Pancreas (tissue), 10 donors: ENCODE data around the gene SMARCD3. TPM values are rescaled to one million over a fixed set of nuclear protein-coding genes. Genes with fewer than 3 reads are reported as not detected.

ENCODE experiments used
- ATAC-seq, 4 donors: fragments of 200-7000 bp; cut with Tn5 transposase; one replicate each; pipeline versions ENCODE4 v1.8.0 to v1.9.1; 2020; ENCODE audit warnings: mild to moderate bottlenecking in 4 of 4, moderate library complexity in 4 of 4
- DNase-seq, 6 donors: peaks; one replicate each; pipeline ENCODE4 v3.0.0-alpha.2; 2020
- FAIRE-seq: peaks from 2 replicates; lab custom pipeline; 2012; peaks lifted over from hg19 to GRCh38; lab: Jason Lieb, UNC
- H3K27ac ChIP-seq, 4 donors: fragments of 200-600 bp; sonication (generic); 1 replicate in 3 of 4; 2 replicates in 1 of 4; pipeline versions ENCODE4 v1.5.0 to v1.8.0; 2020
- H3K27me3 ChIP-seq, 4 donors: fragments of 200-600 bp; one replicate each; pipeline ENCODE4 v1.8.0; 2021
- H3K36me3 ChIP-seq, 3 donors: fragments of 200-600 bp; sonication (generic) in 1 of 3; one replicate each; pipeline versions ENCODE4 v1.5.0 to v1.8.0; 2020 to 2021
- H3K4me1 ChIP-seq, 3 donors: fragments of 200-600 bp; one replicate each; pipeline ENCODE4 v1.8.0; 2021
- H3K4me3 ChIP-seq, 4 donors: fragments of 200-600 bp; sonication (generic) in 2 of 4; one replicate each; pipeline versions ENCODE4 v1.5.0 to v1.8.0; 2020 to 2021
- H3K9me3 ChIP-seq, 4 donors: fragments of 200-600 bp; one replicate each; pipeline ENCODE4 v1.8.0; 2021
- CTCF ChIP-seq, 4 donors: fragments of 200-600 bp; sonication (generic) in 3 of 4; IDR thresholded peaks; one replicate each; pipeline versions ENCODE4 v1.5.0 to v1.8.0; 2021; ENCODE audit warnings: antibody characterized with exemption in 4 of 4
- WGBS, 2 donors: extraction: QIAGEN DNeasy Blood & Tissue Kit; methylation state at CpG; one replicate each; pipeline ENCODE4 v1.1.7; 2013; 5-methylcytosine and 5-hydroxymethylcytosine counted together
- intact Hi-C, 3 donors: fragments of 100-400 bp; cut with DNase I; formaldehyde crosslinking; loops; one replicate each; pipeline versions ENCODE4 v1.11.1 to v1.14.2; 2022
- polyA plus RNA-seq, 2 donors: library from polyadenylated mRNA; stranded (reverse); fragments of 200-250 nt; gene quantifications; one replicate each; pipeline ENCODE4 v1.2.3, GENCODE V29; 2013
- total RNA-seq, 6 donors: library from RNA; stranded (reverse); fragmentation: NEBNext Ultra II Directional in 4 of 6; extraction: Animal tissue kit (Norgen Biotek cat#: 25700) in 4 of 6; gene quantifications; one replicate each; pipeline versions ENCODE4 v1.2.1 to v1.2.4, GENCODE V29; 2021 to 2023
- donor health status: healthy with polysubstance abuse.
- donor health status: DM: no; HTN: no; CAD: no; lungs with moderate emphysema.
- donor health status: DM: no; HTN: no; CAD: no.
- donor health status: control.
- donor health status: control.
- donor health status: Bipolar disorder and iron deficiency.
- donor health status: DM: yes; HTN: yes; CAD: no.
- donor health status: DM: no; HTN: no; CAD: no.
- donor health status: DM: no; HTN: no; CAD: no.
- donor health status: DM: yes; HTN: yes; CAD: no.

Gene SMARCD3
- total and polyA plus RNA-seq, 8 donors, result 13.0 to 69.9 (median 22.7) TPM

- ATAC-seq (no peak), FAIRE-seq (no peak), DNase-seq (no peak)
- no peaks in the 10 kb centered on the region for H3K9me3 ChIP-seq
- intact Hi-C loops, result no loop called here
- no peak overlapping the region for H3K4me3 ChIP-seq
- no peak overlapping the region for H3K27ac ChIP-seq
- H3K4me1 ChIP-seq, result no peaks in the 10 kb centered on the region
- WGBS, 2 donors, result 71 to 78% methylated on average over 11 of the region's 11 CpGs
- H3K36me3 ChIP-seq, result no peaks in the 10 kb centered on the region
- H3K27me3 ChIP-seq, result no peaks in the 10 kb centered on the region
- TF ChIP-seq CTCF (IDR thresholded peaks at IDR 0.05), result no peak
Observed at GRCh38 chr7:151260471-151260870, 12.0 kb upstream of the SMARCD3 start.

- intact Hi-C loops, result no loop called here
- no peak overlapping the region for H3K27ac ChIP-seq
- H3K36me3 ChIP-seq, result no peaks in the 10 kb centered on the region
- H3K27me3 ChIP-seq, result no peaks in the 10 kb centered on the region
- no peak for DNase-seq
- ATAC-seq, result no peak
- WGBS, 2 donors, result 86 to 90% methylated on average over 7 of the region's 7 CpGs
- no peaks in the 10 kb centered on the region for H3K9me3 ChIP-seq
- no peaks in the 10 kb centered on the region for H3K4me1 ChIP-seq
- no peak for TF ChIP-seq CTCF (IDR thresholded peaks at IDR 0.05)
- H3K4me3 ChIP-seq, result no peak overlapping the region
- no peak for FAIRE-seq
Observed at GRCh38 chr7:151257990-151258389, 9.5 kb upstream of the SMARCD3 start.

GRCh38 chr7:151256410-151257045, 8.0 kb upstream of the SMARCD3 start:
- H3K4me1 ChIP-seq, result no peaks in the 10 kb centered on the region
- H3K27me3 ChIP-seq, result no peaks in the 10 kb centered on the region
- no peak overlapping the region for H3K4me3 ChIP-seq
- DNase-seq (no peak), ATAC-seq (no peak), FAIRE-seq (no peak)
- intact Hi-C loops, result no loop called here
- no peaks in the 10 kb centered on the region for H3K36me3 ChIP-seq
- WGBS, 2 donors, result 39 to 52% methylated on average over 16 of the region's 16 CpGs
- no peak for TF ChIP-seq CTCF (IDR thresholded peaks at IDR 0.05)
- H3K27ac ChIP-seq, result no peak overlapping the region
- H3K9me3 ChIP-seq, result no peaks in the 10 kb centered on the region

- ATAC-seq, result no peak
- no peaks in the 10 kb centered on the region for H3K9me3 ChIP-seq
Observed at GRCh38 chr7:151255390-151255789, 6.9 kb upstream of the SMARCD3 start.

More at GRCh38 chr7:151255390-151255789, 6.9 kb upstream of the SMARCD3 start:
- Histone ChIP-seq H3K36me3 (no peaks in the 10 kb centered on the region), H3K4me1 (peaks cover 4 to 9% (median 6%) of the 10 kb centered on the region in 3 donors), H3K4me3 (no peak overlapping the region), H3K27me3 (no peaks in the 10 kb centered on the region), H3K27ac (no peak overlapping the region)
- intact Hi-C loops, result no loop called here
- DNase-seq (peak in 1 of 6 donors; percentile 3), FAIRE-seq (no peak)
- WGBS, 2 donors, result 69% methylated on average over 7 of the region's 7 CpGs
- no peak for TF ChIP-seq CTCF (IDR thresholded peaks at IDR 0.05)
